Measurements from ENCODE around the gene GBP7. TPM values are rescaled to one million over a fixed set of nuclear protein-coding genes. Genes with fewer than 3 reads are reported as not detected.

GBP7 gene
- total RNA-seq, 1 experiment from 2014 or later, result not detected

DNA sequence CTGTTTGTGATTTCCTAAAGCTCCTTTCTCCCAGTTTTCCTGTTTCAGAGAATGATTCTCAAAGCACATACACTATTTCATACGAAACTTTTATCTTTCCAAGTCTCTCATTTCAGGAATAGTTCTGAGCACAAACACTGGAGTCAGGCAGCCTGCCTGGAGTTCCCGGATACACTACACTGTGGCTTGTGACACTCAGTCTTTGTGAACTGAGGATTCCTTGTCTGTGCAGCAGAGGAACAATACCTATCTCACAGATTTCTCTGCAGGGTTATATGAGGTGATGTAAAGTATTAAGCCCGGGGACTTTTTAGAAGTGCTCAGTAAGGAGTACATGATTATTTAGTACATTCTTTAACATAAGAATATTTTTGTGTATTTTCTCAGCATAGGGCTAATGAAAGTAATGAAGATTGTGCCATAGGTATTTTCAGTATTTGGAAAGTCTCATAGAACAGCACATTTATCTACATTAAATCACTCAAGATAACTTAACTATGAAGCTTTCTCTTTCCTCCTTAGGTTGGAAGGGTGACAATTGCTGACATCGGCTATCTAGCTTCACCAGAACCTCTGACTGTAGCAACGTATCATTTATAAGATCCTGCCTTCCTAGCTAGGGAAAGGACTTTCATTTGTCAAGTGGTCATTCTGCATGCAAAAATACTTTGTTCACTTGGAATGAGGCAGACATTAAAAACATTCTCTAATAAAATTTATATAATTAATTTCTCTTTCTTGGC is 62.8 kb downstream of the GBP7 start:
- Histone ChIP-seq H3K27me3 (ENCODE audit: control insufficient read depth, insufficient read depth, low read length) (no peaks in the 10 kb centered on the region), H3K4me3 (ENCODE audit: insufficient read depth, low read depth, low read length) (no peak overlapping the region), H3K36me3 (replicated peaks; ENCODE audit: control insufficient read depth, insufficient read depth, low read length) (no peaks in the 10 kb centered on the region)
- no peak for DNase-seq

DNA sequence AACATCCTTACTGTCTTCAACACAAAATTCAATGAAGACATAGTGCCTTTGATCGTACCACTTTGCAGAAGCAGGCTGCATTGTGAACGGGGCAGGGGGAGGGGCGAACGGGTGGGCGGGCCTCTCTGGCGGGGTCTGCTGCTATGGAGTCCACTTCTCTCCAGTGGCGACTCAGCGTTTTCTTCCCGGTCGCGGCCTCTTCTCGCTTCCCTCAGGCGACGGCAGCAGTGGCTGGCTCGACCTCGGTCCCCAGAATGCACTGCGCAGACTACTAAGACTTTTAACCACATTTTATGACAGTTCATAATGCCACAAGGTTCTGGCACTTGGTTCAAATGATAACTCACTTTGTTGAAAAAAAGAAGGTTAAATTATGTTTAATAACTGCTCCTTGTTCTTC is 71.1 kb downstream of the GBP7 start:
- DNase-seq, result no peak
- Histone ChIP-seq H3K27me3 (ENCODE audit: control insufficient read depth, insufficient read depth, low read length) (no peaks in the 10 kb centered on the region), H3K36me3 (replicated peaks; ENCODE audit: control insufficient read depth, insufficient read depth, low read length) (no peaks in the 10 kb centered on the region), H3K4me3 (ENCODE audit: insufficient read depth, low read depth, low read length) (no peak overlapping the region)

DNA sequence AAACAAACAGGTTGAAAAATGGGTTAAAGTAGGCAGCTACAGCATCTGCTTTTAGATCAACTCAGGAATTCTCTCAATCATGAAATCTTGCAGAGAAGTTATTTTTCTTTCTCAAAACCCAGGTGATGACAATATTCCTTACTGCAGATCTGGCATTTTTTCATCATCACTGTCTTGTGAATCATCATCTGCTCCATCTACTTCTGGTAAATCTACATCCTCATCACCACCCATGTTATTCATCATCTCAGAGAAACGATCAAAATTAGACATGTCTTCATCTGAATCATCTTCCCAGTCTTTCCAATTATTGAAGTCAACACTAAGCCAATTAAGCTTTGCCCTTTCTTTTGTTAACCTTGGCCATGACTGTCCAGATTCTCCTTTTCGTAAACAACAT is 71.7 kb downstream of the GBP7 start:
- H3K4me3 ChIP-seq (ENCODE audit: insufficient read depth, low read depth, low read length), result no peak overlapping the region
- H3K36me3 ChIP-seq (replicated peaks; ENCODE audit: control insufficient read depth, insufficient read depth, low read length), result no peaks in the 10 kb centered on the region
- DNase-seq, result no peak
- H3K27me3 ChIP-seq (ENCODE audit: control insufficient read depth, insufficient read depth, low read length), result no peaks in the 10 kb centered on the region

DNA sequence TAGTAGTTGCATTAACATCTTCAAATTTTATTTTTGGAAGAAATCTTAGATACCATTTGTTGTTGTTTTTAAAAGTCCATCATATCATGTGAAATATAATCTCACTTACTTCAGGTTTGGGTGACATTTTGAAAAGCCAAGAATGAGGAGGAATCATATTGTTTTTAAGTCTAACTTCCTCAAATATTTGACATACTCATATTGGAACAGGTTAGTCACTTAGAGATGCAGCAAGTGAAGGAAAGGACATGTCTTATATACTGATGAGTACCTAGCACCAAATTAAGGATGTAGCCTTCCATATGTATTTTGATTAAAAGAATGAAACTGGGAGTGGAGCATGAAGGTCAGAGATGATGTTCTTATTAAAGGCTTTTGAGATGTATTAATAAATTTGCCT is 73.8 kb downstream of the GBP7 start:
- H3K36me3 ChIP-seq (replicated peaks; ENCODE audit: control insufficient read depth, insufficient read depth, low read length), result no peaks in the 10 kb centered on the region
- no peak for DNase-seq
- no peak overlapping the region for H3K4me3 ChIP-seq (ENCODE audit: insufficient read depth, low read depth, low read length)
- H3K27me3 ChIP-seq (ENCODE audit: control insufficient read depth, insufficient read depth, low read length), result no peaks in the 10 kb centered on the region

DNA sequence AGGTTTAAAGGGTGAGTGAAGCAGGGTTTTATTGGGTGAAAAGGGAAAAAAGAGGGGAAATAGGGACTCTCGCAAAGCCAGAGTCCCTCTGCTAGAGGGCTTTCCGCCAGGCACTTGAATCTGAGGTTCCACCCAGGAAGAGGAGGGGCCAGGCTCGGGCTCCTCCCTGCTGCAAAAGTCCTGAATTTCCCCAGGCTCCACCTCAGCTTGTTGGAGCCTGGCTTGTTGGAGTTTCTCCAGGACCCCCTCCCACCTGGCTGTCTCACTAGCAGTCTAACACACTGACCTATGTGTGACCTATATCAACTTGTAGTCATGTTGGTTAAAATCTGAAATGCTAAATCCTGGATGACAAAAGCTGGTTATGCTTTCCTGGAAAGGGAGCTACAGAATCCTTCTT is 75.4 kb downstream of the GBP7 start:
- Histone ChIP-seq H3K36me3 (replicated peaks; ENCODE audit: control insufficient read depth, insufficient read depth, low read length) (no peaks in the 10 kb centered on the region), H3K4me3 (ENCODE audit: insufficient read depth, low read depth, low read length) (no peak overlapping the region), H3K27me3 (ENCODE audit: control insufficient read depth, insufficient read depth, low read length) (no peaks in the 10 kb centered on the region)
- no peak for DNase-seq

DNA sequence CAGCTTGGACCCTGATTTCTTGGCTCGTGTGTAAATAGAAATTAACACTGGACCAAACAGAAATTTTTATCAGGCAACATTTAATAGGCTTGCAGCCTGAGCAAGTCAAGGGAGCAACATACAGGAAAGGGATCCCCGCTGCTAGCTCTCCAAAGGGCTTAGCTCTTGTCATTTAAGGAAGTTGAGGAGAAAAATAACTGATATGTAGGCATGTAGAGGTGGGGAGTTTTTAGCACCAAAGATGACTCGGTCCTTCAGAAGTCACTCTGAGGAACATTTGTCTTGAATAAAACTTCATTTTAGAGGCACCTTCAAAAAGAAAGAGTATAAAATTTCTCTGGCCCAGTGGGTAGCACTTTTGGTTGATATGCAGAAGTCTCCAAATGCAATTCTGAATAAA is 76.9 kb downstream of the GBP7 start:
- no peak for DNase-seq
- Histone ChIP-seq H3K4me3 (ENCODE audit: insufficient read depth, low read depth, low read length) (no peak overlapping the region), H3K36me3 (replicated peaks; ENCODE audit: control insufficient read depth, insufficient read depth, low read length) (no peaks in the 10 kb centered on the region), H3K27me3 (ENCODE audit: control insufficient read depth, insufficient read depth, low read length) (no peaks in the 10 kb centered on the region)

DNA sequence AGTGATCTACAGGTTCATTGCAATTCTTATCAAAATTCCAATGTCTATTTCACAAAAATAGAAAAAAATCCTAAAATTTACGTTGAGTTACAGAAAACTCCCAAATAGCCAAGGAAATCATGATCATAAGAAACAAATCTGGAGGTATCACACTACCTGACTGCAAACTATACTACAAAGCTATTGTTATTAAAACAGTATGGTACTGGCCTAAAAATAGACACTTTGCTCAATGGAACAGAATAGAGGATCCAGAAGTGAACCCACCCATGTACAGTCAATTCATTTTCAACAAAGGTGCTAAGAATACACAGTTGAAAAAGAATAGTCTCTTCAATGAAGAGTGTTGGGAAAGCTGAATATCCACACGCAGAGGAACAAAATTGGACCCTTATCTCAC is 80.1 kb downstream of the GBP7 start:
- Histone ChIP-seq H3K36me3 (replicated peaks; ENCODE audit: control insufficient read depth, insufficient read depth, low read length) (no peaks in the 10 kb centered on the region), H3K4me3 (ENCODE audit: insufficient read depth, low read depth, low read length) (no peak overlapping the region), H3K27me3 (ENCODE audit: control insufficient read depth, insufficient read depth, low read length) (no peaks in the 10 kb centered on the region)
- DNase-seq, result no peak

DNA sequence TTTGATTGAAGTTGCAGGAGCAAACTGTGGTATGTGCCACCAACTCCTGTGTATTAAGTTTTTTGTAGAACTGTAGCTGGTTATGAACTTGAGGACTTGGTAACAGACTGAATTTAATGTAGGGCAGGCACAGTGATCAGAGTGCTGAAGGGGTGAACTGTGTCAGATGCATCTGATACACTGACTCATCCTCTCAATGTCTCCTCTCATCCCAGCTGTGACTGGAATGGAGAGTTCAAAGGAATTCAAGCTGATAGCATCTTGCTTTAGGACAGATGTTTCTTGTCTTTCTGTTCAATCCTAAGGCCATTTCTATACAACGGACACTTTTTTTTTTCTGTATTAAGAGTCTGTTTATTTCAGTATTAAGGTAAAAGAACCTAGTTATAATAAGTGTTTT is 85.8 kb downstream of the GBP7 start:
- no peaks in the 10 kb centered on the region for H3K36me3 ChIP-seq (replicated peaks; ENCODE audit: control insufficient read depth, insufficient read depth, low read length)
- no peak for DNase-seq
- no peaks in the 10 kb centered on the region for H3K27me3 ChIP-seq (ENCODE audit: control insufficient read depth, insufficient read depth, low read length)
- H3K4me3 ChIP-seq (ENCODE audit: insufficient read depth, low read depth, low read length), result no peak overlapping the region

DNA sequence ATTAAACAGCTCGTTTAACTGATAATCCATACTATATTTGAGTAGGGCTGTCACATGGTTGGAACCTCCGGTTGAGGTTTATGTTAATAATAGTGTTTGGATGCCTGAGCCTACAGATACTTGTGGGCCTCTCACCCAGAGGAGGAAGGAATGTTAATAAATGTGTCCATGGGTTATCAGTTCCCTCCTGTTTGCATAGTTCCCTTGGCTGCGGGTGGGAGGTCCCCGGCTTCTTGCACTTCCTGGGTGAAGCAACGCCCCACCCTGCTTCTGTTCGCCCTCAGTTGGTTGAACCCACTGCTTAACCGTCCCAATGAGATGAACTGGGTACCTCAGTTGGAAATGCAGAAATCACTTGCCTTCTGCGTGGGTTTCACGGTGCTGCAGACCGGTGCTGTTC is 87.2 kb downstream of the GBP7 start:
- Histone ChIP-seq H3K27me3 (ENCODE audit: control insufficient read depth, insufficient read depth, low read length) (no peaks in the 10 kb centered on the region), H3K36me3 (replicated peaks; ENCODE audit: control insufficient read depth, insufficient read depth, low read length) (no peaks in the 10 kb centered on the region), H3K4me3 (ENCODE audit: insufficient read depth, low read depth, low read length) (no peak overlapping the region)
- no peak for DNase-seq

DNA sequence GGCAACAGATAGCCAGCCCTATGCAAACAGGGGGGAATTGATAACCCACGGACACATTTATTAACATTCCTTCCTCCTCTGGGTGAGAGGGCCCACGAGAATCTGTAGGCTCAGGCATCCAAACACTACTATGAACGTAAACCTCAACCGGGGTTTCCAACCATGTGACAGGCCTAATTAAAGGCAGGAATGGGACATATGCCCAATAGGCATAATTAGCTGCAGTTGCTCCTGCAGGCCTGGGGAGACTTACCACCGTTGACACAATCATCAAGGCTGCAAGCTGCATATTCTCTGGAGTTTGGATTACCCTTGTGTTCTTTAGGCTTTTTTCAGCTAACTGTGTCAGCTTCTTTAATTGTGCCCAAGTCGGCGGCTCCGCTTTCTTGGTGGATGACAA is 88.6 kb downstream of the GBP7 start:
- DNase-seq, result no peak
- H3K36me3 ChIP-seq (replicated peaks; ENCODE audit: control insufficient read depth, insufficient read depth, low read length), result no peaks in the 10 kb centered on the region
- no peak overlapping the region for H3K4me3 ChIP-seq (ENCODE audit: insufficient read depth, low read depth, low read length)
- H3K27me3 ChIP-seq (ENCODE audit: control insufficient read depth, insufficient read depth, low read length), result no peaks in the 10 kb centered on the region

DNA sequence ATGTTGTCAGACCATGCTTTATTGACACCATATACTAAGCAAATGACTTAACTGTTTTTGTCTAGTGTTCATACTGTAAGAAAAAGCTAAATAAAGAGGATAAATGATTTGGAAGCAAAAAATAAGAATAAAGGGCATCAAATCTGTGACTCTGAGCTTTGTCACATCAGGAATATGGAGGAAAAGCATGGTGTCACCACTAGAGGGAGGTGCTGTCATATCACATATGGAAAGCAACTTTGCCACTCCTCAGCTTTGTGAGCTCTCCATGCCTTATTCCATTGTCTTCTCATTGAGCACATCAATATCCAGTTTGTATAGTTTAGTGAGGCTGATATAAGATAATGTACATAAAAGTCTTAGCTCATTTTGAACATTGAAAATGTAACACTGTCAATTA is 90.0 kb downstream of the GBP7 start:
- Histone ChIP-seq H3K27me3 (ENCODE audit: control insufficient read depth, insufficient read depth, low read length) (no peaks in the 10 kb centered on the region), H3K36me3 (replicated peaks; ENCODE audit: control insufficient read depth, insufficient read depth, low read length) (no peaks in the 10 kb centered on the region), H3K4me3 (ENCODE audit: insufficient read depth, low read depth, low read length) (no peak overlapping the region)
- DNase-seq, result peak; percentile 57

Other genes starting within 250 kb of the GBP7 start
- 33.7 and 45.9 TPM in 2 replicates for gene KYAT3, start 183.4 kb downstream of the GBP7 start, total RNA-seq (2014; rRNA removed; shearing (Covaris generic))
- 10.7 and 12.2 TPM in 2 replicates for gene RBMXL1, start 183.4 kb downstream of the GBP7 start, total RNA-seq (2014; rRNA removed; shearing (Covaris generic))
- not detected in 2 replicates for gene GBP3, start 153.1 kb downstream of the GBP7 start, total RNA-seq (2014; rRNA removed; shearing (Covaris generic))
- gene GBP1, start 110.8 kb downstream of the GBP7 start, total RNA-seq (2014; rRNA removed; shearing (Covaris generic)), result not detected in 2 replicates
- 0.04 and 0.07 TPM in 2 replicates for gene GBP2, start 49.9 kb downstream of the GBP7 start, total RNA-seq (2014; rRNA removed; shearing (Covaris generic))
- gene GBP4, start 22.9 kb upstream of the GBP7 start, total RNA-seq (2014; rRNA removed; shearing (Covaris generic)), result 0.07 TPM in 1 of 2 replicates, not detected in the other
- not detected in 2 replicates for gene GBP5, start 96.9 kb upstream of the GBP7 start, total RNA-seq (2014; rRNA removed; shearing (Covaris generic))
- not detected in 2 replicates for gene GBP6, start 188.1 kb upstream of the GBP7 start, total RNA-seq (2014; rRNA removed; shearing (Covaris generic))